ENCODE data around the gene BBLN.
"Not testable (repeated sequence)": the region's sequence is repeated elsewhere in the genome, so short reads cannot be mapped to it uniquely, and the experiment has no call there.

BBLN gene

GRCh38 chr9:128127568-128127989 lies 32.5 kb upstream of the BBLN start, which contains the start of gene PTGES2 (continued):
- TF ChIP-seq ZC3H10 (CRISPR knock-in tag; IDR thresholded peaks at IDR 0.05) (no peak), GLIS3 (CRISPR knock-in tag; IDR thresholded peaks at IDR 0.05) (no peak), ESRRG (CRISPR knock-in tag; IDR thresholded peaks at IDR 0.05) (no peak), SNAI2 (CRISPR knock-in tag; IDR thresholded peaks at IDR 0.05) (no peak)

- no peak for TF ChIP-seq ZFP30 (CRISPR knock-in tag; IDR thresholded peaks at IDR 0.05)
- TF ChIP-seq TSHZ2 (CRISPR knock-in tag; IDR thresholded peaks at IDR 0.05), result peak; percentile 23; the same call in 1 of the 2 replicates
- peak; percentile 86 for ATAC-seq
Observed at GRCh38 chr9:128127990-128128835, 31.9 kb upstream of the BBLN start.

- ATAC-seq, result no peak
Observed at GRCh38 chr9:128128836-128129590, 31.1 kb upstream of the BBLN start.

GRCh38 chr9:128129976-128130590 lies 30.0 kb upstream of the BBLN start:
- not testable (repeated sequence) for ATAC-seq

More at GRCh38 chr9:128128836-128129590, 31.1 kb upstream of the BBLN start:
- no peak for TF ChIP-seq ZNF70 (CRISPR knock-in tag; IDR thresholded peaks at IDR 0.05)
- no peak for TF ChIP-seq BACH2 (CRISPR knock-in tag; IDR thresholded peaks at IDR 0.05; ENCODE audit: borderline replicate concordance)
- no peak for TF ChIP-seq ZFP30 (CRISPR knock-in tag; IDR thresholded peaks at IDR 0.05)
- no peak for TF ChIP-seq PATZ1 (CRISPR knock-in tag; IDR thresholded peaks at IDR 0.05; ENCODE audit: borderline replicate concordance)
- TF ChIP-seq TCF4 (CRISPR knock-in tag; IDR thresholded peaks at IDR 0.05; ENCODE audit: borderline replicate concordance), result no peak
- TF ChIP-seq ZNF8 (CRISPR knock-in tag; IDR thresholded peaks at IDR 0.05), result no peak
- no peak for TF ChIP-seq GLIS3 (CRISPR knock-in tag; IDR thresholded peaks at IDR 0.05)
- no peak for TF ChIP-seq ARNTL (CRISPR knock-in tag; IDR thresholded peaks at IDR 0.05; ENCODE audit: borderline replicate concordance, low read depth)
- no peak for TF ChIP-seq ZC3H10 (CRISPR knock-in tag; IDR thresholded peaks at IDR 0.05)
- no peak for TF ChIP-seq CSRNP3 (CRISPR knock-in tag; IDR thresholded peaks at IDR 0.05)
- TF ChIP-seq CSDC2 (CRISPR knock-in tag; IDR thresholded peaks at IDR 0.05), result no peak
- no peak for TF ChIP-seq ZFP3 (CRISPR knock-in tag; IDR thresholded peaks at IDR 0.05)
- TF ChIP-seq PPARA (CRISPR knock-in tag; IDR thresholded peaks at IDR 0.05; ENCODE audit: borderline replicate concordance), result no peak
- no peak for TF ChIP-seq TOX (CRISPR knock-in tag; IDR thresholded peaks at IDR 0.05; ENCODE audit: borderline replicate concordance)
- no peak for TF ChIP-seq TSHZ2 (CRISPR knock-in tag; IDR thresholded peaks at IDR 0.05)
- no peak for TF ChIP-seq SNAI2 (CRISPR knock-in tag; IDR thresholded peaks at IDR 0.05)
- TF ChIP-seq ZNF565 (CRISPR knock-in tag; conservative IDR thresholded peaks at IDR 0.05; ENCODE audit: low read depth), result no peak
- TF ChIP-seq ISL1 (CRISPR knock-in tag; IDR thresholded peaks at IDR 0.05), result no peak
- no peak for TF ChIP-seq RARB (CRISPR knock-in tag; IDR thresholded peaks at IDR 0.05)

GRCh38 chr9:128130651-128131050 lies 29.4 kb upstream of the BBLN start:
- not testable (repeated sequence) for ATAC-seq

GRCh38 chr9:128131346-128131745 lies 28.7 kb upstream of the BBLN start:
- ATAC-seq, result not testable (repeated sequence)

GRCh38 chr9:128132139-128132538 lies 27.9 kb upstream of the BBLN start:
- ATAC-seq, result not testable (repeated sequence)

GRCh38 chr9:128135561-128135960 lies 24.5 kb upstream of the BBLN start:
- not testable (repeated sequence) for ATAC-seq

Data from SK-N-SH treated with all-trans-retinoic acid at 6 μM for 48 hours (cell line).